HG02852 (cell line): ENCODE data around the gene OR8H1.

Experiments
- ATAC-seq: cut with Tn5 transposase; IDR thresholded peaks from one replicate; pipeline ENCODE4 v1.9.1; 2021; ENCODE audit warnings: mild to moderate bottlenecking, moderate library complexity; ENCODE audit not compliant: unreplicated experiment

The OR8H1 gene

GRCh38 chr11:56292154-56292553 is at the start of gene OR8H1:
TSS of gene OR8H1 (minus strand) at chr11:56292254. CDS start at chr11:56291062, 1,192 bp downstream.
- ATAC-seq: no peak

- ATAC-seq: no peak
Observed at GRCh38 chr11:56340289-56340688, 48.2 kb upstream of the OR8H1 start.

GRCh38 chr11:56333156-56333555 is 41.1 kb upstream of the OR8H1 start:
- ATAC-seq: no peak

GRCh38 chr11:56331861-56332491 is 39.9 kb upstream of the OR8H1 start:
- no peak for ATAC-seq

GRCh38 chr11:56314844-56315243 is 22.8 kb upstream of the OR8H1 start, which contains the start of gene OR8K3:
TSS of gene OR8K3 (plus strand) at chr11:56315144. CDS start at chr11:56318307, 3,163 bp downstream.
- ATAC-seq: no peak

- ATAC-seq: no peak
Observed at GRCh38 chr11:56307836-56308235, 15.8 kb upstream of the OR8H1 start.

- no peak for ATAC-seq
Observed at GRCh38 chr11:56296898-56297297, 4.8 kb upstream of the OR8H1 start.

- no peak for ATAC-seq
Observed at GRCh38 chr11:56273854-56274253, 18.2 kb downstream of the OR8H1 start, which contains the start of gene OR5T1. TSS of gene OR5T1 (plus strand) at chr11:56274154. CDS start at chr11:56275639, 1,485 bp downstream.

- ATAC-seq: no peak
Observed at GRCh38 chr11:56271092-56271491, 21.0 kb downstream of the OR8H1 start.

- no peak for ATAC-seq
Observed at GRCh38 chr11:56251954-56252353, 40.1 kb downstream of the OR8H1 start, which contains the start of gene OR5T3. TSS of gene OR5T3 (plus strand) at chr11:56252254. CDS start at chr11:56252254, 0 bp downstream.
